A549 (cell line): Measurements from ENCODE around the gene TAF10. TPM values are rescaled to one million over a fixed set of nuclear protein-coding genes. Genes with fewer than 3 reads are reported as not detected.

Experiments used
- ATAC-seq, 2 experiments: fragments of 200-7000 bp in 1 of 2; fragments of >200 bp in 1 of 2; cut with Nextera tagmentation in 1 of 2; cut with Tn5 transposase in 1 of 2; 3 replicates each; pipeline versions ENCODE4 v1.8.0 to v1.9.1; 2018 to 2020; ENCODE audit warnings: mild to moderate bottlenecking in 1 of 2, moderate library complexity in 1 of 2
- CTCF ChIA-PET: fragments of 300-600 bp; sonication (Branson Sonifier 250); formaldehyde crosslinking; extraction: SDS; loops from one replicate; lab custom pipeline; 2021; ENCODE audit warnings: antibody characterized with exemption, inconsistent platforms; lab: Yijun Ruan, JAX
- POLR2A ChIA-PET: fragments of 350-600 bp; formaldehyde crosslinking; extraction: SDS; loops from one replicate; lab custom pipeline; 2021; ENCODE audit warnings: antibody characterized with exemption, inconsistent platforms; lab: Yijun Ruan, JAX
- DNase-seq, 2 experiments: peaks; one replicate each; pipeline versions ENCODE4 v3.0.0 to v3.0.0-alpha.2; 2011 to 2016; ENCODE audit warnings: low read depth in 1 of 2, low spot score in 1 of 2
- FAIRE-seq: peaks from 2 replicates; lab custom pipeline; 2011; peaks lifted over from hg19 to GRCh38; lab: Jason Lieb, UNC
- H3K27ac ChIP-seq, 2 experiments: fragments of >200 bp; sonication (Bioruptor Twin); formaldehyde crosslinking; 3 replicates each; pipeline ENCODE4 v1.5.1; 2016 to 2017
- H3K4me1 ChIP-seq: fragments of >200 bp; sonication (Bioruptor Twin); formaldehyde crosslinking; 3 replicates; pipeline ENCODE4 v1.6.1; 2016
- H3K4me2 ChIP-seq: fragments of >200 bp; sonication (Bioruptor Twin); formaldehyde crosslinking; 3 replicates; pipeline ENCODE4 v1.6.1; 2016
- H3K4me3 ChIP-seq: fragments of >200 bp; sonication (Bioruptor Twin); formaldehyde crosslinking; 3 replicates; pipeline ENCODE4 v1.5.1; 2016
- H3K9me3 ChIP-seq: fragments of >200 bp; sonication (Bioruptor Twin); formaldehyde crosslinking; 3 replicates; pipeline ENCODE4 v1.6.1; 2016
- BCL3 ChIP-seq: fragments of >200 bp; sonication (Bioruptor Twin); formaldehyde crosslinking; IDR thresholded peaks from 3 replicates; pipeline ENCODE4 v1.6.1; 2016
- BHLHE40 ChIP-seq: IDR thresholded peaks from 2 replicates; pipeline ENCODE4 v1.6.1; 2012; ENCODE audit warnings: low read depth, low read length, inconsistent platforms
- CBX2 ChIP-seq: fragments of 200-600 bp; sonication (generic); IDR thresholded peaks from 2 replicates; pipeline ENCODE4 v1.6.1; 2016; ENCODE audit warnings: low read depth, mild to moderate bottlenecking, borderline replicate concordance
- CHD2 ChIP-seq: fragments of 150-350 bp; IDR thresholded peaks from 2 replicates; pipeline ENCODE4 v1.6.1; 2014; ENCODE audit warnings: low read length; ENCODE audit not compliant: partially characterized antibody
- CHD4 ChIP-seq: fragments of 200-600 bp; sonication (generic); IDR thresholded peaks from 2 replicates; pipeline ENCODE4 v1.6.1; 2016; ENCODE audit warnings: antibody characterized with exemption, mild to moderate bottlenecking, borderline replicate concordance
- EHMT2 ChIP-seq: fragments of 200-600 bp; sonication (generic); IDR thresholded peaks from 2 replicates; pipeline ENCODE4 v1.6.1; 2016; ENCODE audit warnings: antibody characterized with exemption, low read depth, mild to moderate bottlenecking, moderate library complexity
- ESRRA ChIP-seq: fragments of 150-350 bp; IDR thresholded peaks from 2 replicates; pipeline ENCODE4 v1.6.1; 2014; ENCODE audit warnings: mild to moderate bottlenecking, low read length, borderline replicate concordance
- JUN ChIP-seq, 2 experiments: fragments of >200 bp; sonication (Bioruptor Twin); formaldehyde crosslinking; IDR thresholded peaks; 2 replicates in 1 of 2; 3 replicates in 1 of 2; pipeline ENCODE4 v1.6.1; 2016 to 2017
- KDM5A ChIP-seq: fragments of 200-600 bp; sonication (generic); IDR thresholded peaks from 2 replicates; pipeline ENCODE4 v1.6.1; 2016; ENCODE audit warnings: antibody characterized with exemption, mild to moderate bottlenecking
- MAX ChIP-seq: IDR thresholded peaks from 2 replicates; pipeline ENCODE4 v1.6.1; 2012
- PHF8 ChIP-seq: fragments of 200-600 bp; sonication (generic); IDR thresholded peaks from 2 replicates; pipeline ENCODE4 v1.6.1; 2016; ENCODE audit warnings: low read depth, mild to moderate bottlenecking, antibody characterized with exemption, moderate library complexity, borderline replicate concordance
- POLR2A ChIP-seq: IDR thresholded peaks from 2 replicates; pipeline ENCODE4 v1.6.1; 2012; ENCODE audit warnings: mild to moderate bottlenecking, low read length
- RAD21 ChIP-seq, 2 experiments: fragments of >200 bp in 1 of 2; sonication (Bioruptor Twin) in 1 of 2; formaldehyde crosslinking in 1 of 2; IDR thresholded peaks in 1 of 2; conservative IDR thresholded peaks in 1 of 2; 2 replicates in 1 of 2; 3 replicates in 1 of 2; pipeline ENCODE4 v1.6.1; 2012 to 2018; ENCODE audit warnings: inconsistent platforms in 1 of 2
- RARB ChIP-seq: fragments of 250-450 bp; sonication (Bioruptor Pico); IDR thresholded peaks from 2 replicates; pipeline ENCODE4 v1.8.0; 2021; ENCODE audit warnings: mild to moderate bottlenecking, moderate library complexity
- RFX5 ChIP-seq: fragments of 450-650 bp; IDR thresholded peaks from 2 replicates; pipeline ENCODE4 v1.7.1; 2014; ENCODE audit warnings: antibody characterized with exemption, mild to moderate bottlenecking, moderate library complexity
- USF2 ChIP-seq: fragments of 450-650 bp; IDR thresholded peaks from 2 replicates; pipeline ENCODE4 v1.6.1; 2014; ENCODE audit warnings: antibody characterized with exemption
- ZNF302 ChIP-seq: fragments of 250-450 bp; sonication (Bioruptor Pico); IDR thresholded peaks from 2 replicates; pipeline ENCODE4 v1.9.0; 2021; ENCODE audit warnings: inconsistent platforms, mild to moderate bottlenecking, moderate library complexity
- WGBS: methylation state at CpG from one replicate; pipeline ENCODE4 v1.1.6; 2017; ENCODE audit errors: missing lambda C conversion rate; 5-methylcytosine and 5-hydroxymethylcytosine counted together
- polyA plus RNA-seq, 4 experiments: library from polyadenylated mRNA; depleted of rRNA in 3 of 4; stranded (reverse); fragments of >200 nt; fragmentation: RNase III in 1 of 4; extraction: RNeasy Plus Mini Kit Qiagen cat#74134 plus additional on column Dnase treatment in 1 of 4; gene quantifications; 2 replicates in 3 of 4; 3 replicates in 1 of 4; pipeline ENCODE4 v1.2.3, GENCODE V29; 2011 to 2017

TAF10 gene
- polyA plus RNA-seq, 2 of the 4 experiments (the other 2 are of a cell fraction) = 135 to 174 TPM

GRCh38 chr11:6620636-6621035, 8.6 kb upstream of the TAF10 start:
- no peak for DNase-seq
- TF ChIP-seq ZNF302 (CRISPR knock-in tag) (no peak), CBX2 (no peak), USF2 (no peak), KDM5A (no peak)
- TF ChIP-seq, all 56 proteins: peak for 0
- FAIRE-seq (no peak), ATAC-seq (no peak)
- POLR2A ChIA-PET = no interaction called here
- 82% methylated on average over 1 of the region's 1 CpG for WGBS
- H3K4me3 ChIP-seq = no peak overlapping the region
- peaks cover 12% of the 10 kb centered on the region; the same call in 2 of the 3 replicates for H3K4me1 ChIP-seq
- no peaks in the 10 kb centered on the region for H3K9me3 ChIP-seq
- H3K27ac ChIP-seq = no peak overlapping the region
- CTCF ChIA-PET = interaction anchor here (0.6 to 3.8 kb wide), 8 partner anchors 8 to 260 kb away, joined by 3 to 19 read pairs (median 4); partner anchors contain the start of genes MRPL17 and TAF10
- no peak overlapping the region for H3K4me2 ChIP-seq

GRCh38 chr11:6619004-6619745, 7.2 kb upstream of the TAF10 start, which contains the start of gene TPP1:
Gene TPP1 (minus strand): TSS chr11:6619422. CDS start chr11:6619400, 22 bp downstream.
- no peaks in the 10 kb centered on the region for H3K9me3 ChIP-seq
- CTCF ChIA-PET = interaction anchor here (0.6 to 3.0 kb wide), 11 partner anchors 8 to 266 kb away, joined by 3 to 19 read pairs (median 4); partner anchors contain the start of genes ILK, MRPL17 and RRP8
- TF ChIP-seq PHF8 = peak; percentile 40; the same call in 1 of the 2 replicates
- TF ChIP-seq POLR2A = peak; percentile 69
- no peak for TF ChIP-seq RARB
- TF ChIP-seq CHD2 = no peak
- peak; percentile 99 for TF ChIP-seq USF2
- TF ChIP-seq ESRRA = no peak
- TF ChIP-seq KDM5A = peak; percentile 84
- TF ChIP-seq EHMT2 = no peak
- peak; percentile 63; the same call in 1 of the 2 replicates for TF ChIP-seq MAX
- TF ChIP-seq RFX5 = peak; percentile 100
- no peak for TF ChIP-seq CHD4
- TF ChIP-seq RAD21 (conservative IDR thresholded peaks at IDR 0.05 in 1 of 2, IDR thresholded peaks at IDR 0.05 in 1 of 2) = no peak
- TF ChIP-seq BHLHE40 = peak; percentile 10; the same call in 1 of the 2 replicates
- TF ChIP-seq BCL3 = peak; percentile 74; the same call in 1 of the 3 replicates
- peak; percentile 34 to 77; a peak in 3 of 5 replicates for TF ChIP-seq JUN (IDR thresholded peaks at IDR 0.05)
- H3K4me3 ChIP-seq = peak within 1 kb of the TSS; percentile 70
- peaks cover 12% of the 10 kb centered on the region; the same call in 2 of the 3 replicates for H3K4me1 ChIP-seq
- POLR2A ChIA-PET = interaction anchor here (0.6 to 1.5 kb wide), 4 partner anchors 11 to 82 kb away, joined by 3 to 11 read pairs (median 4); partner anchors contain the start of gene MRPL17
- H3K27ac ChIP-seq = peak within 1 kb of the TSS; percentile 80 to 90
- FAIRE-seq (peak; percentile 98), ATAC-seq (peak; percentile 92 to 99), DNase-seq (peak; percentile 94 to 99)
- H3K4me2 ChIP-seq = peak within 1 kb of the TSS; percentile 88
- under 1% methylated on average over 16 of the region's 16 CpGs for WGBS
